Gastrocnemius medialis (tissue), 4 donors: ENCODE data around the gene EXD3. TPM values are rescaled to one million over a fixed set of nuclear protein-coding genes. Genes with fewer than 3 reads are reported as not detected.

Experiments used
- ATAC-seq, 2 donors: fragments of 150-250 bp; one replicate each; pipeline ENCODE4 v1.9.1; 2016
- DNase-seq, 2 donors: peaks; one replicate each; pipeline ENCODE4 v3.0.0-alpha.2; 2019
- H3K27ac ChIP-seq, 4 donors: fragments of 200-600 bp; sonication (generic); 1 replicate in 1 of 4; 2 replicates in 3 of 4; pipeline ENCODE4 v1.5.1; 2016 to 2018; ENCODE audit warnings: mild to moderate bottlenecking in 2 of 4, moderate library complexity in 1 of 4
- H3K27me3 ChIP-seq, 3 donors: fragments of 200-600 bp; sonication (generic) in 2 of 3; 1 replicate in 1 of 3; 2 replicates in 2 of 3; pipeline versions ENCODE4 v1.5.1 to v1.6.0; 2016 to 2019; ENCODE audit warnings: mild to moderate bottlenecking in 1 of 3, moderate library complexity in 1 of 3
- H3K36me3 ChIP-seq, 2 donors: fragments of 200-600 bp; sonication (generic) in 1 of 2; one replicate each; pipeline ENCODE4 v1.5.1; 2017 to 2018
- H3K4me1 ChIP-seq, 2 donors: fragments of 200-600 bp; sonication (generic) in 1 of 2; one replicate each; pipeline ENCODE4 v1.5.1; 2016 to 2017; ENCODE audit warnings: mild to moderate bottlenecking in 2 of 2
- H3K4me3 ChIP-seq, 4 donors: fragments of 200-600 bp; sonication (generic) in 3 of 4; 1 replicate in 1 of 4; 2 replicates in 3 of 4; pipeline ENCODE4 v1.5.1; 2016 to 2019; ENCODE audit warnings: mild to moderate bottlenecking in 2 of 4
- H3K9me3 ChIP-seq, 3 donors: fragments of 200-600 bp; sonication (generic) in 2 of 3; 1 replicate in 1 of 3; 2 replicates in 2 of 3; pipeline ENCODE4 v1.5.1; 2016 to 2019
- POLR2A ChIP-seq, 2 donors: fragments of 450-650 bp; IDR thresholded peaks; one replicate each; pipeline ENCODE4 v1.6.1; 2017; ENCODE audit warnings: antibody characterized with exemption in 2 of 2, mild to moderate bottlenecking in 2 of 2, moderate library complexity in 2 of 2
- in situ Hi-C, 4 donors: fragments of 200-750 bp; cut with MboI; loops; one replicate each; pipeline versions ENCODE4 v1.15.0 to v1.8.0; 2017; ENCODE audit warnings: low sequenced_read_pairs in 4 of 4
- intact Hi-C: fragments of 100-400 bp; cut with DNase I; formaldehyde crosslinking; loops from one replicate; pipeline ENCODE4 v1.15.1; 2023; ENCODE audit warnings: low total_unique reads
- total RNA-seq, 4 donors: library from RNA; depleted of rRNA; stranded (reverse); fragments of >200 nt; gene quantifications; one replicate each; pipeline versions ENCODE4 v1.1.0 to v1.2.3, GENCODE V29; 2016
- TF ChIP-seq, protein P1 (sequence below), 5 experiments: fragments of 450-650 bp in 3 of 5; fragments of 200-600 bp in 2 of 5; sonication (generic) in 2 of 5; IDR thresholded peaks in 4 of 5; conservative IDR thresholded peaks in 1 of 5; 1 replicate in 4 of 5; 2 replicates in 1 of 5; pipeline ENCODE4 v1.5.1; 2016 to 2019; ENCODE audit warnings: antibody characterized with exemption in 5 of 5, mild to moderate bottlenecking in 3 of 5, moderate library complexity in 3 of 5

The EXD3 gene
- total RNA-seq, 4 donors from 2014 or later = 4.8 to 12.5 (median 6.4) TPM

DNA sequence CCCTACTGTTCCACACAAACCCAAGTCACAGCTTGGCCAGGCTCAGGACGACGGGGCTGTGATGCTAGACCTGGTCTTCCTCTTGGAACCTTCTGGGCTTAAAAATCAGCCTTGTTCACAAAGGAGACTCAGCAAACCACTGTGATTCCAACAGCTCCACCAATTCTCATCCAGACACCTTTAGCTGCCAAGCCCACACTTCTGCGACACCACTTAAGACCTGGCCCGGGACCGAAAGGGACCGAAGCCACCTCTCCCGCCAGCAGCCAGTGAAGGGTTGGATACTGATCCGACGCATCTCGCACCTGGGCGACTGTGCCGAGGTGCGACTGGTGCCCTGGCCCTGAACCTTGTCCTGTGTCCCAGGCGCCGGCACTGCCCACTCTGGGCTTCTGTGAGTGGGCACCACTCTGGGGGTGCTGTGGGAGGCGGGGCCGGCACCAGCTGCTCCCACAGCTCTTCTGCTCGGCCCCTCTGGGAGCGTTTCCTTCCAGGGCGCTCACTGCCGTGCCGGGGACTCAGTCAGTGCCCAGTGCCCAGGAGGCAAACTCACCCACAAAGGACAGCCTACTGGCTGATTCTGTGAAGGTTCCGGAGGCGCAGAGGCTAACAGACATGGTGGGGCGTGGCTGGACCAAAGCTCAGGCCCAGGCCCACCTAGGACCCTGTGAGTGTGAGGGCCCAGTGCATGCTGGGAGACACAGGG, 50.9 kb downstream of the EXD3 start:
- no peaks in the 10 kb centered on the region for H3K36me3 ChIP-seq
- no peaks in the 10 kb centered on the region for H3K27me3 ChIP-seq
- H3K9me3 ChIP-seq = no peaks in the 10 kb centered on the region
- H3K4me3 ChIP-seq = no peak overlapping the region
- ATAC-seq (no peak), DNase-seq (no peak)
- no peaks in the 10 kb centered on the region for H3K4me1 ChIP-seq
- TF ChIP-seq POLR2A (IDR thresholded peaks at IDR 0.05) = no peak
- TF ChIP-seq, protein P1, sequence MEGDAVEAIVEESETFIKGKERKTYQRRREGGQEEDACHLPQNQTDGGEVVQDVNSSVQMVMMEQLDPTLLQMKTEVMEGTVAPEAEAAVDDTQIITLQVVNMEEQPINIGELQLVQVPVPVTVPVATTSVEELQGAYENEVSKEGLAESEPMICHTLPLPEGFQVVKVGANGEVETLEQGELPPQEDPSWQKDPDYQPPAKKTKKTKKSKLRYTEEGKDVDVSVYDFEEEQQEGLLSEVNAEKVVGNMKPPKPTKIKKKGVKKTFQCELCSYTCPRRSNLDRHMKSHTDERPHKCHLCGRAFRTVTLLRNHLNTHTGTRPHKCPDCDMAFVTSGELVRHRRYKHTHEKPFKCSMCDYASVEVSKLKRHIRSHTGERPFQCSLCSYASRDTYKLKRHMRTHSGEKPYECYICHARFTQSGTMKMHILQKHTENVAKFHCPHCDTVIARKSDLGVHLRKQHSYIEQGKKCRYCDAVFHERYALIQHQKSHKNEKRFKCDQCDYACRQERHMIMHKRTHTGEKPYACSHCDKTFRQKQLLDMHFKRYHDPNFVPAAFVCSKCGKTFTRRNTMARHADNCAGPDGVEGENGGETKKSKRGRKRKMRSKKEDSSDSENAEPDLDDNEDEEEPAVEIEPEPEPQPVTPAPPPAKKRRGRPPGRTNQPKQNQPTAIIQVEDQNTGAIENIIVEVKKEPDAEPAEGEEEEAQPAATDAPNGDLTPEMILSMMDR (IDR thresholded peaks at IDR 0.05 in 4 of 5, conservative IDR thresholded peaks at IDR 0.05 in 1 of 5) = no peak
- H3K27ac ChIP-seq = no peak overlapping the region
- intact Hi-C loops = no loop called here
- in situ Hi-C loops = no loop called here

DNA sequence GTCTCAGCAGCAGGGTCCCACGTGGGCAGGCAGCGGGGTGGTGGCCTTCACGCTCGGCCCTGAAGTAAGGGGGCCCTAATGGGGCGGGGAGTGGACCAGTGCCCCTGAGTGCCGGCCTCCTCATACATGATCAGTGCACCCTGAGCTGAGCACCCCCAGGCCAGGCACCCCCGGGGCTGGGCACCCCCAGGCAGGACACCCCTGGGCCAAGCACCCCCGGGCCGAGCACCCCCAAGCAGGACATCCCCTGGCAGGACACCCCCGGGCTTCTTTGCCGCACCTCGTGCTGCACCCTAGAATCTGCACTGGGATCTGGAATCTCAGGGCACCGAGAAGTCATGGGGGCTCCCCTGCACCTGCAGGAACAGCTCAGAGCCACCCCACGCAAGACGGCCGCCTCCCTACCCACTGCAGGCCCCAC, 51.4 kb downstream of the EXD3 start:
- intact Hi-C loops (no loop called here), in situ Hi-C loops (no loop called here)
- Histone ChIP-seq H3K27me3 (no peaks in the 10 kb centered on the region), H3K9me3 (no peaks in the 10 kb centered on the region), H3K4me1 (no peaks in the 10 kb centered on the region), H3K27ac (no peak overlapping the region), H3K4me3 (no peak overlapping the region), H3K36me3 (no peaks in the 10 kb centered on the region)
- DNase-seq (no peak), ATAC-seq (no peak)
- TF ChIP-seq, protein P1 (IDR thresholded peaks at IDR 0.05 in 4 of 5, conservative IDR thresholded peaks at IDR 0.05 in 1 of 5) = no peak
- no peak for TF ChIP-seq POLR2A (IDR thresholded peaks at IDR 0.05)

DNA sequence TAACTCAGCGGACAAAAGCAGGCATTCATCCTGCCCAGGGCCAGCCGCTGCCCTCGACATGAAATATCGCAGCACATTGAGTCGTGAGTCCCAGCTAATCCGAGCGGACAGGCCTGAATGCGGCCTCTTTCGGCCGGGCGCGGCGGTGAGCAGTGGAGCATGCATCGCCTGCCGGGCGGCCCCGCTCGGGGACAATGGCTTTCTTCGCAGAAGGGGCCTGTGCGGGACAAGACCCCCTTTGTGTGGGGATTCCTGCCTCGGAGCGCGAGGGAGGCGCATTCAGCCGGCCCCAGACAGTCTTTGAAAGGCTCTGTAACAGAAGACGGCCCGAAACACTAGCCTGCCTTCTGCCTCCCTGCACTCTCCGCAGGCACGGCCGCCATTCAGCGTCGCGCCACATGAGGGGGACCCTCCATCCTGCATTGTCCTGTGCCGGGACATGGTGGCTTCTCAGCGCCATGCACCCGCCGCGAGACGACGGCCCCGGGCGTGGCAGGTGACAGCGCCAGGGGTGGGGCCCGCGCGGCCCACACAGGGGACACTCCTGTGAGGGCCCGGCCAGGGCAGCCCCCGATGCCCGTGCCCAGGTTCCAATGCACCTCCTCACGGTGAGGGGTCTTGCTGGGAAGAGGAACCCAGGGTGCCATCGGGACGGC, 52.0 kb downstream of the EXD3 start:
- in situ Hi-C loops = no loop called here
- DNase-seq (no peak), ATAC-seq (no peak)
- no peak overlapping the region for H3K27ac ChIP-seq
- no peak for TF ChIP-seq POLR2A (IDR thresholded peaks at IDR 0.05)
- TF ChIP-seq, protein P1 (IDR thresholded peaks at IDR 0.05 in 4 of 5, conservative IDR thresholded peaks at IDR 0.05 in 1 of 5) = no peak
- H3K4me1 ChIP-seq = no peaks in the 10 kb centered on the region
- intact Hi-C loops = no loop called here
- H3K9me3 ChIP-seq = no peaks in the 10 kb centered on the region
- no peaks in the 10 kb centered on the region for H3K36me3 ChIP-seq
- H3K4me3 ChIP-seq = no peak overlapping the region
- H3K27me3 ChIP-seq = no peaks in the 10 kb centered on the region

DNA sequence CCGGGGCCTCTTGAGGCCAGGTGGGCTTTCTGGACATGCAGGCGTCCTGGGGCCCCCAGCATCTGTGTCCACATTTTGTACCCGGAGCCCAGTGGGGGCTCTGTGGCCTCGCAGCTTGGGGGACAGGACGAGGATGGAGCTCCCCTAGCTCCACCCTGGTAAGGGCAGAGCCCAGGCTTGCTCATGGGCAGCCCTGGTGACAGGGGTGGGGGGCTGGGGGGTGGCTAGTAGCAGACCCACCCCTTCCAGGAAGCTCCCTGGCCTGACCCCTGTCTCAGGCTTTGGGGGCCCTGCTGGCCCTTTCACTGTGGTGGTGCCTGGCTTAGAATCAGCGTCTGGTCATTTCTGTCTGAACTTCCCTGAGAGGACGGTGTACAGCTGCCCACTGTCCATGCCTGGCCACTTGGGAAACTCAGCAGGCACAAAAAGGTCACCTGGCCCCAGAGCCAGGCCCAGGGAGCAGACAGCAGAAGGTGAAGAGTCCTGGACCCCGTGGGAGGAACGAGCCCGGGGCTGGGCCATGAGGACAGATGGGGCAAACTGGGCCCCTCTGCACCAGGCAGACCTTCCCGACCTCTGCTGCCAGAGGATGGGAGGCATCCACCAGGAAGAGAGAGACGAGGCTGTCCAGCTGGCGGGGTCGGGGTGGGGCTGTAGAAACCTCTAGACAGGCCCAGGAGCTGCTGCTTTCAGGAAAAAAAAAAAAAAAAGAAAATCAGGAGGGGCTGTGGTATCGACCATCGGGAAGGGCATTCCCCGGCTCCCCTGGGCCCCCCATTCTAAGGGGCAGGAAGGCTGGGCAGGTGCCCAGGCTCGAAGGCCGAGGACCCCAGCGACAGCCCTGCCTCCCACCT, 52.8 kb downstream of the EXD3 start:
- ATAC-seq (no peak), DNase-seq (no peak)
- no peak overlapping the region for H3K4me3 ChIP-seq
- in situ Hi-C loops = no loop called here
- H3K4me1 ChIP-seq = no peaks in the 10 kb centered on the region
- H3K36me3 ChIP-seq = no peaks in the 10 kb centered on the region
- intact Hi-C loops = no loop called here
- TF ChIP-seq, protein P1 (IDR thresholded peaks at IDR 0.05 in 4 of 5, conservative IDR thresholded peaks at IDR 0.05 in 1 of 5) = no peak
- TF ChIP-seq POLR2A (IDR thresholded peaks at IDR 0.05) = no peak
- no peak overlapping the region for H3K27ac ChIP-seq
- H3K27me3 ChIP-seq = no peaks in the 10 kb centered on the region
- H3K9me3 ChIP-seq = no peaks in the 10 kb centered on the region
